HL-60 (cell line): ENCODE data around the gene DMXL1.
A peak's percentile ranks its signal among the peaks of the same experiment; 100 is the strongest.

Experiments used
- DNase-seq, 2 experiments: peaks; one replicate each; pipeline ENCODE4 v3.0.0-alpha.2; 2010 to 2020; ENCODE audit warnings: low read depth in 1 of 2, low spot score in 1 of 2
- H3K27ac ChIP-seq: fragments of 250-450 bp; sonication (Bioruptor Pico); replicated peaks from 2 replicates; pipeline ENCODE4 v1.5.1; 2020; ENCODE audit warnings: mild to moderate bottlenecking, moderate library complexity
- H3K27me3 ChIP-seq: fragments of 250-450 bp; sonication (Bioruptor Pico); 2 replicates; pipeline ENCODE4 v1.5.1; 2021; ENCODE audit warnings: mild to moderate bottlenecking, moderate library complexity; ENCODE audit not compliant: insufficient read depth, poor library complexity, severe bottlenecking
- H3K4me3 ChIP-seq: replicated peaks from 2 replicates; pipeline ENCODE4 v1.5.1; 2011; ENCODE audit warnings: mild to moderate bottlenecking, control low read depth, low read length; ENCODE audit not compliant: insufficient read depth
- CTCF ChIP-seq: IDR thresholded peaks from one replicate; pipeline ENCODE4 v1.5.1; 2011; ENCODE audit warnings: low read length, control low read depth, inconsistent platforms; ENCODE audit not compliant: insufficient read depth
- GABPA ChIP-seq: IDR thresholded peaks from 2 replicates; pipeline ENCODE4 v1.6.1; 2012; ENCODE audit warnings: low read depth
- POLR2AphosphoS5 ChIP-seq: IDR thresholded peaks from 2 replicates; pipeline ENCODE4 v1.6.1; 2012; ENCODE audit warnings: low read depth
- REST ChIP-seq: IDR thresholded peaks from 2 replicates; pipeline ENCODE4 v1.6.1; 2012; ENCODE audit warnings: low read depth; ENCODE audit not compliant: insufficient replicate concordance
- SPI1 ChIP-seq: IDR thresholded peaks from 2 replicates; pipeline ENCODE4 v1.6.1; 2012; ENCODE audit warnings: low read depth, mild to moderate bottlenecking, borderline replicate concordance

Gene DMXL1

GRCh38 chr5:119279093-119279492 is 208.2 kb downstream of the DMXL1 start:
- Histone ChIP-seq H3K27ac (no peak overlapping the region), H3K4me3 (no peak overlapping the region), H3K27me3 (no peaks in the 10 kb centered on the region)
- TF ChIP-seq POLR2AphosphoS5 (no peak), CTCF (no peak)
- DNase-seq = no peak

- Histone ChIP-seq H3K4me3 (no peak overlapping the region), H3K27me3 (no peaks in the 10 kb centered on the region), H3K27ac (no peak overlapping the region)
- no peak for TF ChIP-seq REST
- no peak for DNase-seq
Measured at GRCh38 chr5:119280380-119280779, 209.5 kb downstream of the DMXL1 start.

GRCh38 chr5:119282628-119283027 is 211.7 kb downstream of the DMXL1 start:
- Histone ChIP-seq H3K27me3 (no peaks in the 10 kb centered on the region), H3K4me3 (no peak overlapping the region), H3K27ac (peak overlapping the region; percentile 18)
- TF ChIP-seq GABPA = no peak
- TF ChIP-seq REST = no peak
- no peak for DNase-seq

GRCh38 chr5:119284031-119284430 is 213.1 kb downstream of the DMXL1 start:
- Histone ChIP-seq H3K27me3 (no peaks in the 10 kb centered on the region), H3K4me3 (no peak overlapping the region), H3K27ac (peak overlapping the region; percentile 31; the same call in 1 of the 2 replicates)
- DNase-seq = peak in 1 of 2 experiments; percentile 34
- no peak for TF ChIP-seq POLR2AphosphoS5
- TF ChIP-seq GABPA = no peak
- no peak for TF ChIP-seq SPI1
- no peak for TF ChIP-seq REST
- no peak for TF ChIP-seq CTCF
